ENCODE measurements around the gene HMG20B. TPM values are rescaled to one million over a fixed set of nuclear protein-coding genes. Genes with fewer than 3 reads are reported as not detected.
A peak's percentile ranks its signal among the peaks of the same experiment; 100 is the strongest.
"Not testable (repeated sequence)": the region's sequence is repeated elsewhere in the genome, so short reads cannot be mapped to it uniquely, and the experiment has no call there.

Gene HMG20B
- total RNA-seq, 4 donors from 2014 or later: 56.1 to 77.6 (median 76.9) TPM

- no peaks in the 10 kb centered on the region for H3K27me3 ChIP-seq
- intact Hi-C loops (cut with DNase I): no loop called here
- peak overlapping the region in 1 of 4 donors; percentile 66 for H3K4me3 ChIP-seq
- peak overlapping the region; percentile 25 to 91 (median 81) for H3K27ac ChIP-seq
- 94% methylated on average over 11 of the region's 60 CpGs; no CpG with 5 or more reads in 1 of the 2 donors for WGBS, 2 donors
- TF ChIP-seq POLR2A (IDR thresholded peaks at IDR 0.05): no peak
- TF ChIP-seq CTCF (IDR thresholded peaks at IDR 0.05): no peak
- no peaks in the 10 kb centered on the region for H3K9me3 ChIP-seq
- peaks cover 0 to 14% (median 3%) of the 10 kb centered on the region in 3 donors for H3K36me3 ChIP-seq
- peaks cover 22 to 64% (median 24%) of the 10 kb centered on the region in 3 donors for H3K4me1 ChIP-seq
- DNase-seq: no peak
These were observed 5.1 kb downstream of the HMG20B start for GRCh38 chr19:3577723-3578344.

- no peaks in the 10 kb centered on the region for H3K9me3 ChIP-seq
- peaks cover 0 to 14% (median 3%) of the 10 kb centered on the region in 3 donors for H3K36me3 ChIP-seq
- 36 to 79% methylated on average over 3 to 11 of the region's 17 CpGs for WGBS, 2 donors
- no peak for TF ChIP-seq CTCF (IDR thresholded peaks at IDR 0.05)
- no peak for TF ChIP-seq POLR2A (IDR thresholded peaks at IDR 0.05)
- no peak overlapping the region for H3K4me3 ChIP-seq
- H3K4me1 ChIP-seq: peaks cover 22 to 60% (median 23%) of the 10 kb centered on the region in 3 donors
- DNase-seq: no peak
- H3K27ac ChIP-seq: peak overlapping the region in 3 of 4 donors; percentile 81 to 91 (median 81)
- intact Hi-C loops (cut with DNase I): no loop called here
- no peaks in the 10 kb centered on the region for H3K27me3 ChIP-seq
These were observed 5.6 kb downstream of the HMG20B start for GRCh38 chr19:3578390-3578789.

GRCh38 chr19:3580156-3580934 lies 7.6 kb downstream of the HMG20B start:
- DNase-seq: no peak
- H3K4me1 ChIP-seq: peaks cover 15 to 45% (median 23%) of the 10 kb centered on the region in 3 donors
- 38 to 52% methylated on average over 11 of the region's 11 CpGs for WGBS, 2 donors
- H3K9me3 ChIP-seq: no peaks in the 10 kb centered on the region
- H3K4me3 ChIP-seq: no peak overlapping the region
- H3K36me3 ChIP-seq: peaks cover 0 to 2% (median 1%) of the 10 kb centered on the region in 3 donors
- H3K27ac ChIP-seq: peak overlapping the region; percentile 43 to 81 (median 62)
- TF ChIP-seq CTCF (IDR thresholded peaks at IDR 0.05): no peak
- H3K27me3 ChIP-seq: peaks cover 0 to 12% (median 0%) of the 10 kb centered on the region in 4 donors
- intact Hi-C loops (cut with DNase I): no loop called here

GRCh38 chr19:3581792-3582191 lies 9.0 kb downstream of the HMG20B start:
- WGBS, 2 donors: 75 to 81% methylated on average over 2 to 3 of the region's 4 CpGs
- DNase-seq; H3K36me3 ChIP-seq; H3K9me3 ChIP-seq; intact Hi-C loops (cut with DNase I); H3K4me3 ChIP-seq: not testable (repeated sequence)
- H3K27me3 ChIP-seq: peaks cover 0 to 26% (median 7%) of the 10 kb centered on the region in 4 donors
- H3K4me1 ChIP-seq: peaks cover 6 to 45% (median 17%) of the 10 kb centered on the region in 3 donors
- peak overlapping the region in 1 of 4 donors; percentile 4 for H3K27ac ChIP-seq

GRCh38 chr19:3584036-3584802 lies 11.5 kb downstream of the HMG20B start:
- Histone ChIP-seq H3K4me1 (peaks cover 5 to 31% (median 11%) of the 10 kb centered on the region in 3 donors), H3K27me3 (peaks cover 0 to 30% (median 7%) of the 10 kb centered on the region in 4 donors)
- H3K27ac ChIP-seq; H3K9me3 ChIP-seq; H3K36me3 ChIP-seq; H3K4me3 ChIP-seq; intact Hi-C loops (cut with DNase I); DNase-seq: not testable (repeated sequence)
- 79 to 82% methylated on average over 11 to 15 of the region's 15 CpGs for WGBS, 2 donors

Measured in esophagus squamous epithelium (tissue), 5 donors.